IMR-90 (cell line): ENCODE data around the gene PCDHGC5.

Experiments used
- BHLHE40 ChIP-seq: fragments of 150-350 bp; IDR thresholded peaks from 2 replicates; pipeline ENCODE4 v1.6.1; 2016; ENCODE audit warnings: mild to moderate bottlenecking, low read depth, low read length
- CEBPB ChIP-seq: IDR thresholded peaks from 2 replicates; pipeline ENCODE4 v1.6.1; 2012; ENCODE audit warnings: low read depth, low read length, improper control_type of control experiment
- MAZ ChIP-seq: IDR thresholded peaks from 2 replicates; pipeline ENCODE4 v1.6.1; 2012; ENCODE audit warnings: low read depth, mild to moderate bottlenecking, low read length, improper control_type of control experiment, moderate library complexity, borderline replicate concordance
- MXI1 ChIP-seq: IDR thresholded peaks from 2 replicates; pipeline ENCODE4 v1.6.1; 2012; ENCODE audit warnings: low read depth, mild to moderate bottlenecking, low read length, moderate library complexity, borderline replicate concordance
- POLR2A ChIP-seq: IDR thresholded peaks from 2 replicates; pipeline ENCODE4 v1.6.1; 2012; ENCODE audit warnings: mild to moderate bottlenecking, low read depth, low read length
- RAD21 ChIP-seq: IDR thresholded peaks from 2 replicates; pipeline ENCODE4 v1.6.1; 2012; ENCODE audit warnings: low read length, improper control_type of control experiment
- RCOR1 ChIP-seq: IDR thresholded peaks from 2 replicates; pipeline ENCODE4 v1.6.1; 2012; ENCODE audit warnings: mild to moderate bottlenecking, low read length, improper control_type of control experiment; ENCODE audit not compliant: insufficient replicate concordance
- RFX5 ChIP-seq: IDR thresholded peaks from 2 replicates; pipeline ENCODE4 v1.8.0; 2012; ENCODE audit warnings: low read depth, mild to moderate bottlenecking, low read length, moderate library complexity
- TF ChIP-seq, protein P1 (sequence below): conservative IDR thresholded peaks from 2 replicates; pipeline ENCODE4 v1.5.1; 2012; ENCODE audit warnings: mild to moderate bottlenecking, low read depth, low read length, improper control_type of control experiment
- TF ChIP-seq, protein P2 (sequence below): fragments of 150-350 bp; IDR thresholded peaks from 2 replicates; pipeline ENCODE4 v1.6.1; 2017; ENCODE audit warnings: mild to moderate bottlenecking, antibody characterized with exemption, low read length, low read depth

- TF ChIP-seq, protein P1, sequence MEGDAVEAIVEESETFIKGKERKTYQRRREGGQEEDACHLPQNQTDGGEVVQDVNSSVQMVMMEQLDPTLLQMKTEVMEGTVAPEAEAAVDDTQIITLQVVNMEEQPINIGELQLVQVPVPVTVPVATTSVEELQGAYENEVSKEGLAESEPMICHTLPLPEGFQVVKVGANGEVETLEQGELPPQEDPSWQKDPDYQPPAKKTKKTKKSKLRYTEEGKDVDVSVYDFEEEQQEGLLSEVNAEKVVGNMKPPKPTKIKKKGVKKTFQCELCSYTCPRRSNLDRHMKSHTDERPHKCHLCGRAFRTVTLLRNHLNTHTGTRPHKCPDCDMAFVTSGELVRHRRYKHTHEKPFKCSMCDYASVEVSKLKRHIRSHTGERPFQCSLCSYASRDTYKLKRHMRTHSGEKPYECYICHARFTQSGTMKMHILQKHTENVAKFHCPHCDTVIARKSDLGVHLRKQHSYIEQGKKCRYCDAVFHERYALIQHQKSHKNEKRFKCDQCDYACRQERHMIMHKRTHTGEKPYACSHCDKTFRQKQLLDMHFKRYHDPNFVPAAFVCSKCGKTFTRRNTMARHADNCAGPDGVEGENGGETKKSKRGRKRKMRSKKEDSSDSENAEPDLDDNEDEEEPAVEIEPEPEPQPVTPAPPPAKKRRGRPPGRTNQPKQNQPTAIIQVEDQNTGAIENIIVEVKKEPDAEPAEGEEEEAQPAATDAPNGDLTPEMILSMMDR = peak; percentile 58
- TF ChIP-seq RAD21 = peak; percentile 61
- no peak for TF ChIP-seq RCOR1
- no peak for TF ChIP-seq BHLHE40
- TF ChIP-seq, protein P2, sequence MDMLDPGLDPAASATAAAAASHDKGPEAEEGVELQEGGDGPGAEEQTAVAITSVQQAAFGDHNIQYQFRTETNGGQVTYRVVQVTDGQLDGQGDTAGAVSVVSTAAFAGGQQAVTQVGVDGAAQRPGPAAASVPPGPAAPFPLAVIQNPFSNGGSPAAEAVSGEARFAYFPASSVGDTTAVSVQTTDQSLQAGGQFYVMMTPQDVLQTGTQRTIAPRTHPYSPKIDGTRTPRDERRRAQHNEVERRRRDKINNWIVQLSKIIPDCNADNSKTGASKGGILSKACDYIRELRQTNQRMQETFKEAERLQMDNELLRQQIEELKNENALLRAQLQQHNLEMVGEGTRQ = peak; percentile 53; the same call in 1 of the 2 replicates
- TF ChIP-seq RFX5 = no peak
- no peak; the same call in 1 of the 2 replicates for TF ChIP-seq MXI1
- peak; percentile 57; the same call in 1 of the 2 replicates for TF ChIP-seq POLR2A
- TF ChIP-seq CEBPB = no peak
- peak; percentile 57; the same call in 1 of the 2 replicates for TF ChIP-seq MAZ
Measured at GRCh38 chr5:141475625-141476131, 13.2 kb upstream of the PCDHGC5 start, which contains the start of gene PCDHGC3.
